Measurements from ENCODE around the gene SMYD3.
"Not testable (repeated sequence)": the region's sequence is repeated elsewhere in the genome, so short reads cannot be mapped to it uniquely, and the experiment has no call there.

Gene SMYD3

DNA sequence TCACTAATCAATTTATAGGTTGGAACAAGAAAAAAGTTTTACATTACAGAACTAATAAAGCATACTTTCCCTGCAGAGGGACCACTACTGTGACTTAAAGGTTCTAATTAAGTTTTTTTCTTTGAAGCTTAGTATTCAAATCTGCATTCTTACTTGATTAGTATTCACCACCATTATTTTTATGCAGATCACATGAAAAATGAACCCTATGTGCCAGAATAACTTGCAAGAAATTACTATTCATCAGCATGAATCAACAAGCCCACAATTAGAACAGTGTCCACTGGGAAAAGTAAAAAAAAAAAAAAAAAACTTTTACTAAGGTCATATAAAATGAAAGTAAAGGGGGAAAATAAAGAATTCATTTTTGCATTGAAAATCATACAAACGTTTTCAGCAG is 90.8 kb downstream of the SMYD3 start:
- no peak for DNase-seq (ENCODE audit: low spot score)

- DNase-seq (ENCODE audit: low spot score): no peak
These were observed 92.1 kb downstream of the SMYD3 start for GRCh38 chr1:246415028-246415427.

GRCh38 chr1:246413430-246413829 is 93.6 kb downstream of the SMYD3 start:
- no peak for DNase-seq (ENCODE audit: low spot score)

GRCh38 chr1:246404078-246404477 is 103.0 kb downstream of the SMYD3 start:
- no peak for DNase-seq (ENCODE audit: low spot score)

DNA sequence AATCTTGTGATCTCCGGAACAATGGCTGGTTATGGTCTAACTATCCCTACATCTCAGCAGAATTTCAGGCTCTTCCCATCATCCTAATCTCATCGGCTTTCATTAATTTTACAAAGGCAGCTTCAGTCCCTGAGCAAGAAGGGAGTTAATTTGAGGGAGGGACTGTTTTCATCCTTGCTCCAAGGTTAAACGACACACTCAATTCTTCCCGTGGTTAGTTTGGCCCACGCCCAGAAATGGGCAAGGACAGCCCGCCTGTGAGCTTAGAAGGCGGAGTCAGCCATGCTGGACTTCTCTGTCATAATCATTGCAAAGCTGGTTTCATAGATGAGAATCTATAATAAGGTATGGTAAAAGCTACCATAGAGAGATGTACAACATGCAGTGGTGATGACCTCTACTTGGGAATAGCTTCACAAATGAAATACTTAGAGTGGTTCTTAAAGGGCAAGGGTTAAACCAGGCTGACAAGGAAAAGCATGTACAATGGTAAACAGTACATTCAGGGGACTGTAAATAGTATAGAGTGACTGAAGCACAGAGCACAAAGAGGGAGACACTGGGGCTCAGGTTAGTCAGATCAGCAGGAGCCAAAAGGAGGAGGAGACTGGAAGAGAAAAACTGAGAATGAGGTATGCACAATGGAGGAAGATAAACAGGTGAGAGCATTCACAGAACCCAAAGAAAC is 108.8 kb downstream of the SMYD3 start:
- DNase-seq (ENCODE audit: low spot score): no peak

- DNase-seq (ENCODE audit: low spot score): no peak
These were observed 110.0 kb downstream of the SMYD3 start for GRCh38 chr1:246397046-246397445.

DNA sequence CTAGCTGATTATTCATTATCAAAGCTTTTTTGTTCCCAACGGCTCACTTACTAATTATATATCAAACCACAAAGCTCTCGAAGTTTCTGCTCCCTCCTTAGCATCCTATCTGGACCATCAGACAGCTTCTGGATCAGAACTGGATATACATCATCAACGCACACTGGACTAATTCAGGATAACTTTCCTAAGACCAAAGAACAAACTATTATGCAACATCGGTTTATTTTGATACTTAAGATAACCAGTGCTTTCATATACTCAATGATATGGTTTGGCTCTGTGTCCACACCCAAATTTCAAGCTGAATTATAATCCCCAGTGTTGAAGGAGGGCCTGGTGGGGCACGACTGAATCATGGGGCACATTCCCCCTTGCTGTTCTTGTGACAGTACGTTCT is 110.8 kb downstream of the SMYD3 start:
- DNase-seq (ENCODE audit: low spot score): no peak

DNA sequence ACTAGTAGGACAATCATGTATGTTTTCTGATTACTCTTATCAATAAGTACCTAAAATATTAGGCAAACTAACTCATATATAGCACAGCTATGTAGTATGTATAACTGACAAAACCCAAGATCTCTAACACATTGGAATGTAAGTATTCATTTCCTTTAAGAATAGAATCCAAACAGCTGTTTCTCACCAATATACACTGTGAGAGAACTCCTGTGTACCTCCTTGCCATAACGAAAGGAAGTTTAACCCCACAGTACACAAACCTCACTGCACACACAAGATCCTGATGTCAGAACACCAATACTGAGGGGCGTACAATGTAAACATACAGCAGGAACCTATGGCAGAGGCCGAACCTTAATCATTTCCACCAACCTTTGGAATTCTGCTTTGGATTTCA is 113.0 kb downstream of the SMYD3 start:
- no peak for DNase-seq (ENCODE audit: low spot score)

GRCh38 chr1:246390855-246391254 is 116.2 kb downstream of the SMYD3 start:
- no peak for DNase-seq (ENCODE audit: low spot score)

DNA sequence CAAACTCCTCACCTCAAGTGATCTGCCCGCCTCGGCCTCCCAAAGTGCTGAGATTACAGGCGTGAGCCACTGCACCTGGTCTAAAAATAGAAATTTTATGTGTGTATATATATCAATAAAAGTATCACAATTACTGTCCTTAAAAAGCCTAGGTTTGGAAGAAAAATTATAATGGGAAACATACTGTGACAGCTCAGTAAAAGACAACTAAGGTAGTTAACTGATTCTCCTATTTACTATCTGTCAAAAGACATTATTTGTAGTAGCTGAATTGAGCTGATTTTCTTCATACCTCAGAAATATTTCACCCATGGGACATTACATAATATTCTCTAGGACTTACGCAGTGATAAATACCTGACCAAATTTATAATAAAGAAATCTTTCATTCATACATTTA is 122.5 kb downstream of the SMYD3 start:
- DNase-seq (ENCODE audit: low spot score): no peak

DNA sequence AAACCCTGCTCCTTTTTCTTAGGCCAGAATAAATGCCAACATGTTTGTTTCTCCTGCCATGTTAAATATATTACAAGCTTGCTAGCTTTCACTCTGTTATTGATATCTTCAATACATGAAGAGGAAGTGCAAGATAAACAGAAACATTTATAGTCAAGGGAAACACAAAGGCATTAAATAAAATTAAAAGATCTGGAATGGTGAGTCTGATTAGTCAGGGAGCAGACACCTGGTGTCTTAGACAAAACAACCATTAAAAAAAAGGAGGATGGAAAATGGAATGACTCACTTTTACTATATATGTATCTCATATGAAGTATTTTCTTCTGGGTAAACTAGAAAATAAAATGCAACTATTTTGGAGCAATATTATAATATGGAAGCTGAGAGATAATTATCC is 123.3 kb downstream of the SMYD3 start:
- no peak for DNase-seq (ENCODE audit: low spot score)

DNA sequence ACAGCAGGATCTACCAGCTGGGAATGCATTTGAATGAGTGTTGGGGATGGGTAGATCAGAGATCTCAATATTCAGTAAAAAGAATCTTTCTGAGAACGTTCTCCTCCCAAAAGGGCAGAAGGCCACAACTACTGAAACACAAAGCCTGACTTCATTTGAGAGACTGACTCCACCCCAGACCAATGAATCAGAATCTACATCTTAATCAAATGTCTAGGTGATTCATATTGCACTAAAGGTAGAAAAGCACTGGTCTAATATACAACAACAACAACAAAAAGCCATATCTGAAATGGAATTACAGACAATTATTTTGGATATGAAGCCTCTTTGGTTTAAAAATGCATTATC is 123.9 kb downstream of the SMYD3 start:
- DNase-seq (ENCODE audit: low spot score): no peak

DNA sequence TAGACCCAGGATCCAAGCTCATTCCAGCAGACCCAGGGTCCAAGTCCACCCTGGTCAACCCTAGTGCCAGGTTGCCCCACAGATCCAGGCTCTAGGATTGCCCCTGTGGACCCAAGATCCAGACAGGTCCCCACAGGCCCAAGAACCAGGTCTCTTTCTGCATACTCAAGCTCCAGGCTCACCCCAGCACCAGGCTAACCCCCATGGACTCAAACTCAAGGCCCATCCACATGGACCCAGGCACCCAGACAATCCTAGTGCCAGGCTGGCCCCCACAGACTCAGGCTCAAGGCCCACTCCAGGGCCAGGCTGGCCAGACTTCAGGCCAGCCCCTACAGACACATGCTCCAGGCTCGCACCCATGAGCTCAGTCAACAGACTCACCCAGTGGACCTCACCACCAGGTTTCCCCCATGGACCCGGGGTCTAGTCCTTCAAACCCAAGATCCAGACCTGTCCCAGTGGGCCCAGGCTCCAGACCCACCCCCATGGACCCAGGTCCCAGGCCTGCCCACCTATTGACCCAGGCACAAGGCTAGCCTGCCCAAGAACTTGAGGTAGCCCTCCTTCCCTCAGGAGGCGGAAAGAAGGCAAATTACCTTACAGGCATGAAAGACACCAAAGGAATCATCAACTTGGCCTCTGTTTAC is 124.4 kb downstream of the SMYD3 start:
- DNase-seq (ENCODE audit: low spot score): no peak

- DNase-seq (ENCODE audit: low spot score): no peak
These were observed 125.6 kb downstream of the SMYD3 start for GRCh38 chr1:246381452-246381851.

DNA sequence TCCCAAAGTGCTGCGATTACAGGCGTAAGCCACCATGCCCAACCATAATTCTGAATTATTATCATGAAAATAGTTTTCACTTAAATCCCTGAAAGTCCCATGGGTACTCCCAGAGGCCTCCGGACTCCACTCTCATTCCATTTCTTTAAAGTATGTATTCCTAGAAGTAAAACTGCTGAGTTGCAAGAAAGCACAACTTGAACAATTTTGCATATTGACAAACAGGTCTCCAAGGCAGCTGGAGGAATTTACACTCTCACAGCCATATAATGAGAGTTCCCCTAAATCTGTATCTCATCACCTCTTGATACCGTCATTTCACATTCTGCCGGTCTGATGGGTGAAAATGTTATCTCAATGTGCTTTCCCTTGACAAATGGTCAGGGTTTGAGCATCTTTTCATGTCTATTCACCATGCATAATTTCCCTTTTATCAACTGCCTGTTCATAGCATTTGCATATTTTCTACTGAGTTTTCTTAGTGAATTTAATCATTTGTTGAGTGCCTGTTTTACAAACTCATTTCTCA is 129.4 kb downstream of the SMYD3 start:
- no peak for DNase-seq (ENCODE audit: low spot score)

GRCh38 chr1:246373828-246374569 is 133.1 kb downstream of the SMYD3 start:
- no peak for DNase-seq (ENCODE audit: low spot score)

DNA sequence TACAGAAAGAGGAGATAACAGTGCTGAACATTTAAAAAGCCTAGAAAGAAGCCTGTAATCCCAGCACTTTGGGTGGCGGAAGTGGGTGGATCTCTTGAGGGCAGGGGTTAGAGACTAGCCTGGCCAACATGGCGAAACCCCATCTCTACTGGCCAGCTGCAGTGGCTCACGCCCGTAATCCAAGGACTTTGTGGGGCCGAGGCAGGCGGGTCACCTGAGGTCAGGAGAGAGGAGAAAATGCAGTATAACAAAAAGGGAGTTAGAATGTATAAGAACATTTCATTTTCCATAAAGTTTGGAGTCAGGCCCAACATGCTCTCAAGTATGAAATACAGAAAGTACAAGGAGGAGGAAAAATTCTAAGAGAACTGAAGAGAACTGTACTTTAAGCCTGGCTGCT is 134.5 kb downstream of the SMYD3 start:
- no peak for DNase-seq (ENCODE audit: low spot score)

GRCh38 chr1:246367041-246367440 is 140.0 kb downstream of the SMYD3 start:
- DNase-seq (ENCODE audit: low spot score): no peak

DNA sequence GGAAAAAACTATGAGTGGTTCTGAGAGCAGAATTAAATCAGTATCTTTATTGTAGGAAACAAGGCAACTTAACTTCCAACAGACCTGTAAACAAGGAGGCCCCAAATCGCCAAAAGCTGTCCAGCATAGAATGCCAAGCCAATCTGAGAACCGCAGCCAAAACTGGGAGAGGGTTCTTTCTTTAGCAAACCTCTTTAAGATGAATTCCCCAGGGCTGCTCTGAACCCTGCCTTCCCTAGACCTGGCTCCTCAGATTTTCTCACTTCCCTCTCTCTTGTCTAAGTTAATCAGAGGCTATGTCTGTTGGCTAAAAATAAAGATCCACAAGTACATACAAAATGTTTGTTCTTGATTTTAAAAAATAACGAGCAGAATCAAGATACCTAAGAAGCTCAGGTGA is 141.4 kb downstream of the SMYD3 start:
- DNase-seq (ENCODE audit: low spot score): peak; percentile 9

DNA sequence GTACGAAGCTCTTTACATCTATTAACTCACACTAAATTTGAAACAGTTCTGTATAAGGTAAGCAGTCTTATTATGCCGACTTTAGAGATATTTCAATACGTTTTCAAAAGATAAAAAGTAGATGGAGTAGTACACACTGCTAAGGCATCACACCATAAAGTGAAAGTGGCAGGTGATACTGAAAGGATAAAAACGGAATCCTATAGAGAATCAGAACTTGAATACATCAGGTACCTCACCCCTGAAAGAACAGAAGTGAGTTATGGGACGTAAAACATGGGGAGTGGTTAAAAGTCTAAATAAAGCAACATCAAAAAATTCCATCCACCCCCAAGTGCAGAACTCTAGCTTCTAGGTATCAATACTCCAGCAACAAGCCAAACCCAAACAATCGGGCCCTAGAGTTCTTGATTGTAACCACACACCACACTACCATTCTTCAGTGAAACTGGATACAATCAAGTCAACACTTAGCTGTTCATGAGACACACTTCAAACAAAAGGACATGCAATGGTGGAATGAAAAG is 142.6 kb downstream of the SMYD3 start:
- DNase-seq (ENCODE audit: low spot score): no peak

- DNase-seq (ENCODE audit: low spot score): not testable (repeated sequence)
These were observed 150.0 kb downstream of the SMYD3 start for GRCh38 chr1:246357014-246357598.

DNA sequence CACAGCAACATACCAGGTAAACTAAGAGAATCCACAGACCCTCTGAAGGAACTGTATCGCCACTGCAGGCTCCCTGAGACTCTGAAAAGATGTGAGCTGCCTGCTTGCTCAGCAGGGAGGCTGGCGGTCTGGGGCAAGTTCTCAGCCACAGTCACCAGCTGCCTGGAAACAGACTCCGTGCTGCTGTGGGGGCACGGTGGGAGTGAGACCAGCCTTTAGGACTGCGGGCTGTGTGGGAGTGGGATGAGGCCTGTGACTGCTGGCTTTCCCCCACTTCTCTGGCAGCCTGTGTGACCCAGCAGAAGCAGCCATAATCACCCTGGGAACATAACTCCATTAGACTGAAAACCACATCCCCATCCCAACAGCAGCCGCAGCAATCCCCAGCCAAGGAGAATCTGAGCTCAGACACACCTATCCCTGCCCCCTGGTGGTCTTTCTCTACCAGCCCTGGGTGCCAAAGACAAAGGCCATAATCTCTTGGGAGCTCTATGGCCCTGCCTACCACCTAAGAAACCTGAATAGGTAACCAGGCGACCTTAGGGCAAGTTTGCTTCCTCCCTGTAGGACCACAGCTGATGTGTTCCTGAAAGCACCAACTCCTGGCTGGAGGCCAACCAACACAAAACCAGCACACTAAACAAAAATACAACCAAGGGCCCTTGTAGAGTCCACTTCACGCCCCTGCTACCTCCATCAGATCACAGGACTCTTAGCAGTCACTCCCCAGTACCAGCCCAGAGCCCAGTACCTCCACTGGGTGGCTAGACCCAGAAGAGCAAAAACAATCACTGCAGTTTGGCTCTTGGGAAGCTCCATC is 151.5 kb downstream of the SMYD3 start:
- DNase-seq (ENCODE audit: low spot score): no peak

Measured in pons (tissue), 1 donor.